GM12891 (cell line): ENCODE measurements around the gene ABCC3.

ENCODE experiments used
- POLR2A ChIP-seq: IDR thresholded peaks from 2 replicates; pipeline ENCODE4 v1.6.1; 2011; ENCODE audit warnings: low read depth, low read length, control low read depth
- TAF1 ChIP-seq: IDR thresholded peaks from 2 replicates; pipeline ENCODE4 v1.6.1; 2011; ENCODE audit warnings: low read depth, low read length, control low read depth

- TF ChIP-seq POLR2A: peak; percentile 94
- TF ChIP-seq TAF1: peak; percentile 83
Observed at GRCh38 chr17:50719144-50719923, 84.7 kb downstream of the ABCC3 start, which contains the start of gene LUC7L3.
